Measurements from ENCODE around the gene TRIM51G.
"Not testable (repeated sequence)": the region's sequence is repeated elsewhere in the genome, so short reads cannot be mapped to it uniquely, and the experiment has no call there.

Gene TRIM51G, protein sequence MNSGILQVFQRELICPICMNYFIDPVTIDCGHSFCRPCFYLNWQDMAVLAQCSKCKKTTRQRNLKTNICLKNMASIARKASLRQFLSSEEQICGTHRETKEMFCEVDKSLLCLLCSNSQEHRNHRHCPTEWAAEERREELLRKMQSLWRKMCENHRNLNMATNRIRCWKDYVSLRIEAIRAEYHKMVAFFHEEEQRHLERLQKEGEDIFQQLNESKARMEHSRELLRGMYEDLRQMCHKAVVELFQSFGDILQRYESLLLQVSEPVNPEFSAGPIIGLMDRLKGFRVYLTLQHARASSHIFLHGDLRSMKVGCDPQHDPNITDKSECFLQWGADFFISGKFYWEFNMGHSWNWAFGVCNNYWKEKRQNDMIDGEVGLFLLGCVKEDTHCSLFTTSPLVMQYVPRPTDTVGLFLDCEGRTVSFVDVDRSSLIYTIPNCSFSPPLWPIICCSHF

DNA sequence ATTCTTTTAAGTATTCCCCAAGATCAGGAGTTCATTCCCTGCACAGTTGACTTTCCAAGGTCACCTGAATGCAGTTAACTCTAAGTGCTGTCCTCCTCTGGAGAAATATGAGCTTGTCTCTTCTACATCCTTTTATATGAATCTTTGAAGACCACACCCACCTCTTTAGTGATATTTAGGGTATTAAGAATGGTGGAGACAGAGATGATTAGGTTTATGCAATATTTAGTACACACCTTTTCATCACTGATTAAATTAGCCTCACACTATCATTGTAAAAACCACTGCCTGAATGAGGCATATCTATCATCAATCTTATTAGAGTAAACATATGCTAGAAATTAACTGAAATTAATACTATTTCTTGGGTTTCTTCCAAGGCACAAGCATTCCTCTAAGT lies at the start of gene TRIM51G:
Gene TRIM51G (minus strand): TSS at position 101 of the 400 bp plus-strand sequence. CDS start 2,190 bp downstream, outside the sequence.
- DNase-seq: not testable (repeated sequence)

DNA sequence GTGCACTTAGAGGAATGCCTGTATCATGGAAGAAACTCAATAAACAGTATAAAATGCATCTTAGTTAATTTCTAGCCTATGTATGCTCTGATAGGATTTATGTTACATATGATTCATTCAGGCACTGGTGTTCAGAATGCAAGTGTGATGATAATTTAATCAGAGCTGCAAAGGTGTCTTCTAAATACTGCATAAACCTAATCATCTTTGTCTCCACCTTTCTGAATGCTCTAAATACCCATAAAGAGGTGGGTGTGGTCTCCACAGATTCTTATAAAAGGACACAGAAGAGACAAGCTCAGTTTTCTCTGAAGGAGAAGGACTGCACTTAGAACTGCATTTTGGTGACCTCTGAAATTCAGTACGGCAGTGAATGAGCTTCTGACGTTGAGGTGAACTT lies 44.8 kb upstream of the TRIM51G start, which contains the start of gene TRIM49B:
Gene TRIM49B (plus strand): TSS at position 301 of the 400 bp plus-strand sequence. CDS start 2,777 bp downstream, outside the sequence.
- not testable (repeated sequence) for DNase-seq

DNA sequence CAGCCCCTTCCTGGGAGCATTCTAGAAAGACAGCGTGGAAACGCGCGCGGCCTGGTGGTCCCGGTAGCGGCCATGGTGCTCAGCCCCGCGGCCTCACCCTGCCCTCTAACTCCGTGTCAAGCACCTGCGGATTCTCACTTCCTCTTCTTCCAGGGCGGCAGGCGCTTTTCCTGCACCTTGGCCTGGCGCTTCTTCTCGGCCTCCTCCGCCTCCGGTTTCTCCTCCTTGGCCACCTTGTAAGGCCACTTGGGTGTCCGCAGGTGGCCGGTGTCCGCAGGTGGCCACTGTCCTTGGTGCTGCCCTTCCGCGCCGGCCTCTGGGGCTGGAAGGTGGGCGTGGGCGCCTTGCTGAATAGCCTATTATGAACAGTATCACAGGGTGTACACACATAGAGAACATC lies 15.1 kb downstream of the TRIM51G start:
- DNase-seq: not testable (repeated sequence)

DNA sequence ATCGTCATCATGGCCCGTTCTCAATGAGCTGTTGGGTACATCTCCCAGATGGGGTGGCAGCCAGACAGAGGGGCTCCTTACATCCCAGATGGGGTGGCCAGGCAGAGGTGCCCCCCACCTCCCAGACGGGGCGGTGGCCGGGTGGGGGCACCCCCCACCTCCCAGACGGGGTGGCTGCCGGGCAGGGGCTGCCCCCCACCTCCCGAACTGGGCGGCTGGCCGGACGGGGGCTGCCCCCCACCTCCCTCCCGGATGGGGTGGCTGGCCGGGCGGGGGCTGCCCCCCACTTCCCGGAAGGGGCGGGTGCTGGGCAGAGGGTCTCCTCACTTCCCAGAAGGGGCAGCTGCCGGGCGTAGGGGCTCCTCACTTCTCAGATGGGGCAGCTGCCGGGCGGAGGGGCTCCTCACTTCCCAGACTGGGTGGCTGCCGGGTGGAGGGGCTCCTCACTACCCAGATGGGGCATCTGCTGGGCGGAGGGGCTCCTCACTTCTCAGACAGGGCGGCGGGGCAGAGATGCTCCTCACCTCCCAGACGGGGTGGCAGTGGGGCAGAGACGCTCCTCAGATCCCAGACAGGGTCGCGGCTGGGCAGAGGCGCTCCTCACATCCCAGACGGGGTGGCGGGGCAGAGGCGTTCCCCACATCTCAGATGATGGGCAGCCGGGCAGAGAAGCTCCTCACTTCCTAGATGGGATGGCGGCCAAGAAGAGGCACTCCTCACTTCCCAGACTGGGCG lies 28.2 kb downstream of the TRIM51G start:
- not testable (repeated sequence) for DNase-seq

DNA sequence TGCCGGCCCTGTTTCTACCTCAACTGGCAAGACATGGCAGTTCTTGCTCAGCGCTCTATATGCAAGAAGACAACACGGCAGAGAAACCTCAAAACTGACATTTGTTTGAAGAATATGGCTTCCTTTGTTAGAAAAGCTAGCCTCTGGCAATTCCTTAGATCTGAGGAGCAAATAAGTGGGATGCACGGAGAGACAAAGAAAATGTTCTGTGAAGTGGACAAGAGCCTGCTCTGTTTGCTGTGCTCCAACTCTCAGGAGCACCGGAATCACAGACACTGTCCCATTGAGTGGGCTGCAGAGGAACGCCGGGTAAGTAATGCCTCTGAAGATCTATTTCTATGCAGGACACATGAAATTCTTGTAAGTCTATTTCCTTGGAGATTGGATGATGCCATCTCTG lies 37.9 kb downstream of the TRIM51G start:
- not testable (repeated sequence) for DNase-seq

Measured in suppressor macrophage treated with lipopolysaccharide for 1 hour (primary cell).